T-helper 1 cell treated with Interleukin-12 subunit alpha and Interleukin-12 subunit beta and Interleukin-4 antibody, amounts not matched to agents 30 ng/mL and 1 ng/mL, for 36 hours (primary cell): ENCODE measurements around the gene NDUFA13. TPM values are rescaled to one million over a fixed set of nuclear protein-coding genes. Genes with fewer than 3 reads are reported as not detected.
"Not testable (repeated sequence)": the region's sequence is repeated elsewhere in the genome, so short reads cannot be mapped to it uniquely, and the experiment has no call there.

Experiments
- intact Hi-C: fragments of 100-400 bp; cut with micrococcal nuclease; formaldehyde crosslinking; loops from one replicate; pipeline ENCODE4 v1.15.1; 2024
- total RNA-seq: library from RNA; stranded (reverse); gene quantifications from 2 replicates; pipeline ENCODE4 v1.2.3, GENCODE V29; 2022

The NDUFA13 gene
- total RNA-seq, result 359 and 389 TPM in 2 replicates

GRCh38 chr19:19515642-19516519, at the start of gene NDUFA13:
NDUFA13 (plus strand) TSS chr19:19516225; CDS start chr19:19516239, 14 bp downstream.
- intact Hi-C loops, result loop anchor here (1.0 to 5.0 kb wide), 6 partner anchors 27 to 441 kb away; partner anchors contain the start of genes BORCS8, GMIP, MAU2 and RFXANK

- intact Hi-C loops, result loop anchor here (1.0 kb wide), 1 partner anchor 9 kb away; no protein-coding TSS in a partner anchor
These were observed 47.5 kb upstream of the NDUFA13 start for GRCh38 chr19:19468424-19469050.

- intact Hi-C loops, result no loop called here
These were observed 45.4 kb upstream of the NDUFA13 start for GRCh38 chr19:19470579-19470978.

- intact Hi-C loops, result no loop called here
These were observed 44.3 kb upstream of the NDUFA13 start for GRCh38 chr19:19471682-19472081.

GRCh38 chr19:19472106-19472505, 43.9 kb upstream of the NDUFA13 start:
- intact Hi-C loops, result not testable (repeated sequence)

- intact Hi-C loops, result no loop called here
These were observed 40.8 kb upstream of the NDUFA13 start for GRCh38 chr19:19475015-19475765.

- intact Hi-C loops, result no loop called here
These were observed 39.9 kb upstream of the NDUFA13 start for GRCh38 chr19:19475849-19476828.

- intact Hi-C loops, result no loop called here
These were observed 38.2 kb upstream of the NDUFA13 start for GRCh38 chr19:19477705-19478383.

GRCh38 chr19:19480688-19481087, 35.3 kb upstream of the NDUFA13 start:
- intact Hi-C loops, result loop anchor here (10.0 kb wide), 1 partner anchor 446 kb away; the partner anchor contains the start of genes ARMC6 and SUGP2

- intact Hi-C loops, result loop anchor here (10.0 kb wide), 1 partner anchor 448 kb away; the partner anchor contains the start of genes ARMC6 and SUGP2
These were observed 33.0 kb upstream of the NDUFA13 start for GRCh38 chr19:19482809-19483596.

- intact Hi-C loops, result loop anchor here (10.0 kb wide), 1 partner anchor 451 kb away; the partner anchor contains the start of genes ARMC6 and SUGP2
These were observed 30.6 kb upstream of the NDUFA13 start for GRCh38 chr19:19485161-19485997.

GRCh38 chr19:19485998-19486290, 30.1 kb upstream of the NDUFA13 start:
- intact Hi-C loops, result loop anchor here (10.0 kb wide), 1 partner anchor 451 kb away; the partner anchor contains the start of genes ARMC6 and SUGP2

GRCh38 chr19:19486343-19487076, 29.5 kb upstream of the NDUFA13 start:
- intact Hi-C loops, result loop anchor here (10.0 kb wide), 1 partner anchor 452 kb away; the partner anchor contains the start of genes ARMC6 and SUGP2

GRCh38 chr19:19487077-19487949, 28.7 kb upstream of the NDUFA13 start:
- intact Hi-C loops, result loop anchor here (10.0 kb wide), 1 partner anchor 453 kb away; the partner anchor contains the start of genes ARMC6 and SUGP2

- intact Hi-C loops, result loop anchor here (2.0 to 10.0 kb wide), 2 partner anchors 349 to 453 kb away; partner anchors contain the start of genes ARMC6, SUGP2 and TMEM161A
These were observed 27.8 kb upstream of the NDUFA13 start for GRCh38 chr19:19487950-19488874.
